Measurements from ENCODE around the gene TBC1D23.

- TF ChIP-seq GATA2 (IDR thresholded peaks at IDR 0.05; ENCODE audit: low read depth, low read length) (no peak), GATA3 (IDR thresholded peaks at IDR 0.05; ENCODE audit: low read depth, low read length) (no peak)
Measured at GRCh38 chr3:100333051-100333450, 72.3 kb downstream of the TBC1D23 start.
